Measurements from ENCODE around the gene SMARCA2.

Gene SMARCA2

GRCh38 chr9:2040828-2041227, 25.7 kb downstream of the SMARCA2 start:
- Mint-ChIP-seq H3K36me3 (ENCODE audit: low read depth) (peaks cover 88% of the 10 kb centered on the region), H3K4me1 (ENCODE audit: low read depth) (peaks cover 22% of the 10 kb centered on the region), H3K4me3 (no peak overlapping the region), H3K27ac (no peak overlapping the region), H3K9me3 (no peaks in the 10 kb centered on the region), H3K27me3 (no peaks in the 10 kb centered on the region)
- intact Hi-C loops (cut with micrococcal nuclease), result no loop called here

- Mint-ChIP-seq H3K27me3 (no peaks in the 10 kb centered on the region), H3K4me1 (ENCODE audit: low read depth) (peaks cover 22% of the 10 kb centered on the region), H3K9me3 (no peaks in the 10 kb centered on the region), H3K36me3 (ENCODE audit: low read depth) (peaks cover 86% of the 10 kb centered on the region), H3K4me3 (no peak overlapping the region), H3K27ac (no peak overlapping the region)
- intact Hi-C loops (cut with micrococcal nuclease), result no loop called here
Observed at GRCh38 chr9:2041736-2042135, 26.6 kb downstream of the SMARCA2 start.

- intact Hi-C loops (cut with micrococcal nuclease), result no loop called here
- peaks cover 86% of the 10 kb centered on the region for H3K36me3 Mint-ChIP-seq (ENCODE audit: low read depth)
- H3K27ac Mint-ChIP-seq, result no peak overlapping the region
- H3K27me3 Mint-ChIP-seq, result no peaks in the 10 kb centered on the region
- no peaks in the 10 kb centered on the region for H3K9me3 Mint-ChIP-seq
- peaks cover 22% of the 10 kb centered on the region for H3K4me1 Mint-ChIP-seq (ENCODE audit: low read depth)
- no peak overlapping the region for H3K4me3 Mint-ChIP-seq
Observed at GRCh38 chr9:2043243-2043642, 28.1 kb downstream of the SMARCA2 start.

GRCh38 chr9:2043881-2044462, 28.8 kb downstream of the SMARCA2 start:
- Mint-ChIP-seq H3K27me3 (no peaks in the 10 kb centered on the region), H3K36me3 (ENCODE audit: low read depth) (peaks cover 80% of the 10 kb centered on the region), H3K4me1 (ENCODE audit: low read depth) (peaks cover 22% of the 10 kb centered on the region), H3K27ac (no peak overlapping the region), H3K4me3 (no peak overlapping the region), H3K9me3 (no peaks in the 10 kb centered on the region)
- intact Hi-C loops (cut with micrococcal nuclease), result no loop called here

GRCh38 chr9:2047144-2047671, 32.1 kb downstream of the SMARCA2 start:
- Mint-ChIP-seq H3K9me3 (no peaks in the 10 kb centered on the region), H3K27me3 (no peaks in the 10 kb centered on the region), H3K4me3 (no peak overlapping the region), H3K27ac (no peak overlapping the region), H3K36me3 (ENCODE audit: low read depth) (peaks cover 72% of the 10 kb centered on the region), H3K4me1 (ENCODE audit: low read depth) (peaks cover 20% of the 10 kb centered on the region)
- intact Hi-C loops (cut with micrococcal nuclease), result no loop called here

GRCh38 chr9:2047916-2048315, 32.8 kb downstream of the SMARCA2 start:
- H3K4me1 Mint-ChIP-seq (ENCODE audit: low read depth), result peaks cover 12% of the 10 kb centered on the region
- no peaks in the 10 kb centered on the region for H3K27me3 Mint-ChIP-seq
- peaks cover 67% of the 10 kb centered on the region for H3K36me3 Mint-ChIP-seq (ENCODE audit: low read depth)
- intact Hi-C loops (cut with micrococcal nuclease), result no loop called here
- no peak overlapping the region for H3K27ac Mint-ChIP-seq
- H3K4me3 Mint-ChIP-seq, result no peak overlapping the region
- H3K9me3 Mint-ChIP-seq, result no peaks in the 10 kb centered on the region

GRCh38 chr9:2050236-2050635, 35.1 kb downstream of the SMARCA2 start:
- H3K4me1 Mint-ChIP-seq (ENCODE audit: low read depth), result no peaks in the 10 kb centered on the region
- H3K9me3 Mint-ChIP-seq, result no peaks in the 10 kb centered on the region
- H3K36me3 Mint-ChIP-seq (ENCODE audit: low read depth), result peaks cover 63% of the 10 kb centered on the region
- H3K4me3 Mint-ChIP-seq, result no peak overlapping the region
- H3K27ac Mint-ChIP-seq, result no peak overlapping the region
- H3K27me3 Mint-ChIP-seq, result no peaks in the 10 kb centered on the region
- intact Hi-C loops (cut with micrococcal nuclease), result no loop called here

- Mint-ChIP-seq H3K4me1 (ENCODE audit: low read depth) (no peaks in the 10 kb centered on the region), H3K36me3 (ENCODE audit: low read depth) (peaks cover 69% of the 10 kb centered on the region), H3K4me3 (no peak overlapping the region), H3K27ac (no peak overlapping the region), H3K9me3 (no peaks in the 10 kb centered on the region), H3K27me3 (no peaks in the 10 kb centered on the region)
- intact Hi-C loops (cut with micrococcal nuclease), result no loop called here
Observed at GRCh38 chr9:2053883-2054845, 39.0 kb downstream of the SMARCA2 start.

- Mint-ChIP-seq H3K9me3 (no peaks in the 10 kb centered on the region), H3K27me3 (no peaks in the 10 kb centered on the region), H3K4me1 (ENCODE audit: low read depth) (no peaks in the 10 kb centered on the region), H3K36me3 (ENCODE audit: low read depth) (peaks cover 76% of the 10 kb centered on the region), H3K4me3 (no peak overlapping the region), H3K27ac (peak overlapping the region; percentile 34)
- intact Hi-C loops (cut with micrococcal nuclease), result no loop called here
Observed at GRCh38 chr9:2055203-2055658, 40.1 kb downstream of the SMARCA2 start.

GRCh38 chr9:2059274-2059929, 44.3 kb downstream of the SMARCA2 start:
- peaks cover 80% of the 10 kb centered on the region for H3K36me3 Mint-ChIP-seq (ENCODE audit: low read depth)
- no peaks in the 10 kb centered on the region for H3K9me3 Mint-ChIP-seq
- intact Hi-C loops (cut with micrococcal nuclease), result no loop called here
- no peak overlapping the region for H3K27ac Mint-ChIP-seq
- no peaks in the 10 kb centered on the region for H3K4me1 Mint-ChIP-seq (ENCODE audit: low read depth)
- no peak overlapping the region for H3K4me3 Mint-ChIP-seq
- no peaks in the 10 kb centered on the region for H3K27me3 Mint-ChIP-seq

- H3K27me3 Mint-ChIP-seq, result no peaks in the 10 kb centered on the region
- H3K27ac Mint-ChIP-seq, result no peak overlapping the region
- no peaks in the 10 kb centered on the region for H3K4me1 Mint-ChIP-seq (ENCODE audit: low read depth)
- no peaks in the 10 kb centered on the region for H3K9me3 Mint-ChIP-seq
- H3K4me3 Mint-ChIP-seq, result no peak overlapping the region
- H3K36me3 Mint-ChIP-seq (ENCODE audit: low read depth), result peaks cover 80% of the 10 kb centered on the region
- intact Hi-C loops (cut with micrococcal nuclease), result loop anchor here (10.0 kb wide), 1 partner anchor 116 kb away; no protein-coding TSS in a partner anchor
Observed at GRCh38 chr9:2060424-2060823, 45.3 kb downstream of the SMARCA2 start.

- Mint-ChIP-seq H3K4me3 (no peak overlapping the region), H3K4me1 (ENCODE audit: low read depth) (no peaks in the 10 kb centered on the region), H3K27ac (no peak overlapping the region), H3K9me3 (no peaks in the 10 kb centered on the region), H3K36me3 (ENCODE audit: low read depth) (peaks cover 72% of the 10 kb centered on the region), H3K27me3 (no peaks in the 10 kb centered on the region)
- intact Hi-C loops (cut with micrococcal nuclease), result loop anchor here (10.0 kb wide), 1 partner anchor 121 kb away; no protein-coding TSS in a partner anchor
Observed at GRCh38 chr9:2065704-2066103, 50.6 kb downstream of the SMARCA2 start.

GRCh38 chr9:2066312-2067273, 51.4 kb downstream of the SMARCA2 start:
- H3K4me1 Mint-ChIP-seq (ENCODE audit: low read depth), result no peaks in the 10 kb centered on the region
- no peak overlapping the region for H3K4me3 Mint-ChIP-seq
- no peaks in the 10 kb centered on the region for H3K9me3 Mint-ChIP-seq
- H3K36me3 Mint-ChIP-seq (ENCODE audit: low read depth), result peaks cover 72% of the 10 kb centered on the region
- intact Hi-C loops (cut with micrococcal nuclease), result loop anchor here (10.0 kb wide), 1 partner anchor 122 kb away; no protein-coding TSS in a partner anchor
- H3K27me3 Mint-ChIP-seq, result no peaks in the 10 kb centered on the region
- no peak overlapping the region for H3K27ac Mint-ChIP-seq
